Small intestine (tissue), 7 donors: ENCODE results near the gene YLPM1. TPM values are rescaled to one million over a fixed set of nuclear protein-coding genes. Genes with fewer than 3 reads are reported as not detected.

Experiments
- DNase-seq, 2 donors: peaks; one replicate each; pipeline versions ENCODE4 v3.0.0 to v3.0.0-alpha.2; 2013
- FAIRE-seq: peaks from 2 replicates; lab custom pipeline; 2012; peaks lifted over from hg19 to GRCh38; lab: Jason Lieb, UNC
- H3K27ac ChIP-seq, 3 donors: one replicate each; pipeline ENCODE4 v1.5.1; 2013; ENCODE audit warnings: low read length in 2 of 3, mild to moderate bottlenecking in 2 of 3, control low read depth in 1 of 3, inconsistent platforms in 1 of 3, low read depth in 1 of 3, moderate library complexity in 1 of 3
- H3K27me3 ChIP-seq, 3 donors: one replicate each; pipeline ENCODE4 v1.6.1; 2013; ENCODE audit warnings: low read length in 3 of 3, inconsistent platforms in 1 of 3; ENCODE audit not compliant: control insufficient read depth in 3 of 3, insufficient read depth in 3 of 3
- H3K36me3 ChIP-seq, 3 donors: one replicate each; pipeline ENCODE4 v1.6.1; 2013; ENCODE audit warnings: low read length in 3 of 3, inconsistent platforms in 1 of 3, low read depth in 1 of 3, mild to moderate bottlenecking in 1 of 3, moderate library complexity in 1 of 3; ENCODE audit not compliant: control insufficient read depth in 3 of 3, insufficient read depth in 2 of 3
- H3K4me1 ChIP-seq, 3 donors: one replicate each; pipeline ENCODE4 v1.6.1; 2013; ENCODE audit warnings: low read length in 2 of 3, inconsistent platforms in 1 of 3, low read depth in 1 of 3, mild to moderate bottlenecking in 1 of 3, moderate library complexity in 1 of 3; ENCODE audit not compliant: control insufficient read depth in 3 of 3, insufficient read depth in 2 of 3
- H3K4me3 ChIP-seq, 3 donors: one replicate each; pipeline ENCODE4 v1.5.1; 2013; ENCODE audit warnings: low read length in 3 of 3, control low read depth in 1 of 3, inconsistent platforms in 1 of 3, low read depth in 1 of 3, mild to moderate bottlenecking in 1 of 3, moderate library complexity in 1 of 3
- H3K9me3 ChIP-seq, 2 donors: one replicate each; pipeline ENCODE4 v1.6.1; 2013; ENCODE audit warnings: low read depth in 1 of 2, low read length in 1 of 2; ENCODE audit not compliant: control insufficient read depth in 2 of 2, insufficient read depth in 1 of 2
- WGBS, 3 donors: extraction: QIAGEN DNeasy Blood & Tissue Kit; methylation state at CpG; one replicate each; pipeline ENCODE4 v1.1.7; 2013; 5-methylcytosine and 5-hydroxymethylcytosine counted together
- polyA plus RNA-seq, 4 donors: library from polyadenylated mRNA; stranded (reverse) in 3 of 4; unstranded in 1 of 4; fragments of 200-250 nt in 3 of 4; fragments of 120-200 nt in 1 of 4; gene quantifications; one replicate each; pipeline versions ENCODE4 v1.2.1 to v1.2.3, GENCODE V29; 2013
- donor health status: healthy with polysubstance abuse.
- donor health status: control.
- donor health status: control.
- donor health status: Bipolar disorder and iron deficiency.
- donor health status: healthy.

Gene YLPM1
- polyA plus RNA-seq, 4 donors, result 5.1 to 50.5 (median 13.1) TPM

- Histone ChIP-seq H3K27me3 (no peaks in the 10 kb centered on the region), H3K36me3 (peaks cover 0 to 25% (median 3%) of the 10 kb centered on the region in 3 donors), H3K9me3 (peaks cover 0 to 3% of the 10 kb centered on the region in 2 donors), H3K4me3 (no peak overlapping the region), H3K4me1 (no peaks in the 10 kb centered on the region), H3K27ac (no peak overlapping the region)
- DNase-seq (no peak), FAIRE-seq (no peak)
- WGBS, 3 donors, result 93 to 98% (median 95%) methylated on average over 2 of the region's 2 CpGs
Measured at GRCh38 chr14:74794947-74795346, 31.8 kb downstream of the YLPM1 start.

GRCh38 chr14:74799765-74800164, 36.6 kb downstream of the YLPM1 start:
- FAIRE-seq, result no peak
- Histone ChIP-seq H3K36me3 (peaks cover 2 to 27% (median 5%) of the 10 kb centered on the region in 3 donors), H3K9me3 (no peaks in the 10 kb centered on the region), H3K4me1 (no peaks in the 10 kb centered on the region), H3K27ac (no peak overlapping the region), H3K4me3 (no peak overlapping the region), H3K27me3 (no peaks in the 10 kb centered on the region)
- no peak for DNase-seq

- Histone ChIP-seq H3K36me3 (peaks cover 2 to 34% (median 5%) of the 10 kb centered on the region in 3 donors), H3K9me3 (no peaks in the 10 kb centered on the region), H3K27ac (no peak overlapping the region), H3K4me1 (no peaks in the 10 kb centered on the region), H3K4me3 (no peak overlapping the region), H3K27me3 (no peaks in the 10 kb centered on the region)
- peak in 1 of 2 donors; percentile 7 for DNase-seq
- 29 to 70% (median 46%) methylated on average over 3 of the region's 3 CpGs for WGBS, 3 donors
- FAIRE-seq, result no peak
Measured at GRCh38 chr14:74800780-74801179, 37.7 kb downstream of the YLPM1 start.

- no peak for FAIRE-seq
- H3K27me3 ChIP-seq, result no peaks in the 10 kb centered on the region
- no peak overlapping the region for H3K4me3 ChIP-seq
- 74 to 84% (median 74%) methylated on average over 3 of the region's 3 CpGs for WGBS, 3 donors
- peaks cover 2 to 40% (median 5%) of the 10 kb centered on the region in 3 donors for H3K36me3 ChIP-seq
- no peaks in the 10 kb centered on the region for H3K9me3 ChIP-seq
- no peak overlapping the region for H3K27ac ChIP-seq
- no peak for DNase-seq
- no peaks in the 10 kb centered on the region for H3K4me1 ChIP-seq
Measured at GRCh38 chr14:74801396-74801795, 38.3 kb downstream of the YLPM1 start.

- Histone ChIP-seq H3K4me1 (no peaks in the 10 kb centered on the region), H3K27me3 (no peaks in the 10 kb centered on the region), H3K4me3 (no peak overlapping the region), H3K27ac (no peak overlapping the region), H3K9me3 (no peaks in the 10 kb centered on the region), H3K36me3 (peaks cover 2 to 28% (median 5%) of the 10 kb centered on the region in 3 donors)
- FAIRE-seq (no peak), DNase-seq (peak; percentile 37 to 41)
- 92 to 96% (median 94%) methylated on average over 4 of the region's 4 CpGs for WGBS, 3 donors
Measured at GRCh38 chr14:74804219-74804825, 41.2 kb downstream of the YLPM1 start.

GRCh38 chr14:74807853-74808545, 44.9 kb downstream of the YLPM1 start:
- Histone ChIP-seq H3K4me1 (no peaks in the 10 kb centered on the region), H3K27ac (no peak overlapping the region), H3K36me3 (peaks cover 5 to 43% (median 13%) of the 10 kb centered on the region in 3 donors), H3K4me3 (no peak overlapping the region), H3K27me3 (no peaks in the 10 kb centered on the region), H3K9me3 (no peaks in the 10 kb centered on the region)
- DNase-seq (no peak), FAIRE-seq (no peak)
- WGBS, 3 donors, result 92 to 94% (median 93%) methylated on average over 7 of the region's 7 CpGs

- Histone ChIP-seq H3K27ac (no peak overlapping the region), H3K4me3 (no peak overlapping the region), H3K4me1 (no peaks in the 10 kb centered on the region), H3K27me3 (no peaks in the 10 kb centered on the region), H3K36me3 (peaks cover 0 to 22% (median 13%) of the 10 kb centered on the region in 3 donors), H3K9me3 (no peaks in the 10 kb centered on the region)
- DNase-seq (no peak), FAIRE-seq (no peak)
- WGBS, 3 donors, result 88 to 100% (median 96%) methylated on average over 1 of the region's 1 CpG
Measured at GRCh38 chr14:74816124-74816523, 53.0 kb downstream of the YLPM1 start.

GRCh38 chr14:74820288-74820687, 57.2 kb downstream of the YLPM1 start:
- Histone ChIP-seq H3K27me3 (no peaks in the 10 kb centered on the region), H3K4me3 (no peak overlapping the region), H3K36me3 (peaks cover 3 to 13% (median 10%) of the 10 kb centered on the region in 3 donors), H3K27ac (no peak overlapping the region), H3K4me1 (peaks cover 0 to 3% (median 0%) of the 10 kb centered on the region in 3 donors), H3K9me3 (no peaks in the 10 kb centered on the region)
- FAIRE-seq (no peak), DNase-seq (no peak)
- 93 to 96% (median 95%) methylated on average over 5 of the region's 5 CpGs for WGBS, 3 donors
